PC-3 (cell line): ENCODE results near the gene CD44. TPM values are rescaled to one million over a fixed set of nuclear protein-coding genes. Genes with fewer than 3 reads are reported as not detected.
A peak's percentile ranks its signal among the peaks of the same experiment; 100 is the strongest.

Source experiments
- ATAC-seq: fragments of 200-7000 bp; cut with Tn5 transposase; 2 replicates; pipeline ENCODE4 v1.9.1; 2020; ENCODE audit warnings: mild to moderate bottlenecking, moderate library complexity
- BruUV-seq: library from RNA; stranded (reverse); fragments of 400-500 nt; replicated peaks from 2 replicates; lab custom pipeline; 2021; lab: Mats Ljungman, UMichigan
- CTCF ChIA-PET: fragments of 300-600 bp; sonication (Branson Sonifier 250); formaldehyde crosslinking; loops from one replicate; lab custom pipeline; 2022; ENCODE audit warnings: antibody characterized with exemption; lab: Charles Lee
- POLR2A ChIA-PET: fragments of 300-600 bp; sonication (Branson Sonifier 250); formaldehyde crosslinking; loops from one replicate; lab custom pipeline; 2022; ENCODE audit warnings: antibody characterized with exemption; ENCODE audit not compliant: unreplicated experiment; lab: Charles Lee
- DNase-seq: peaks from one replicate; pipeline ENCODE4 v3.0.0-alpha.2; 2015
- H2AFZ ChIP-seq: fragments of 300-600 bp; sonication (generic); 2 replicates; pipeline ENCODE4 v1.6.0; 2016; ENCODE audit warnings: antibody characterized with exemption, low read length
- H3F3A ChIP-seq: fragments of 300-600 bp; sonication (generic); one replicate; pipeline ENCODE4 v1.6.0; 2017; ENCODE audit warnings: antibody characterized with exemption, low read length, control low read depth, mild to moderate bottlenecking; ENCODE audit not compliant: unreplicated experiment
- H3K27ac ChIP-seq: fragments of 300-600 bp; sonication (generic); 2 replicates; pipeline ENCODE4 v1.5.1; 2016; ENCODE audit warnings: mild to moderate bottlenecking, low read length
- H3K27me3 ChIP-seq: fragments of 300-600 bp; sonication (generic); 2 replicates; pipeline ENCODE4 v1.6.1; 2016; ENCODE audit warnings: low read length, mixed read lengths
- H3K36me3 ChIP-seq: fragments of 300-600 bp; sonication (generic); 2 replicates; pipeline ENCODE4 v1.6.1; 2016; ENCODE audit warnings: low read depth, mixed run types, low read length, mixed read lengths
- H3K4me1 ChIP-seq: fragments of 300-600 bp; sonication (generic); 2 replicates; pipeline ENCODE4 v1.5.1; 2016; ENCODE audit warnings: low read length; ENCODE audit not compliant: insufficient read depth
- H3K4me2 ChIP-seq: fragments of 300-600 bp; sonication (generic); 2 replicates; pipeline ENCODE4 v1.6.0; 2016; ENCODE audit warnings: low read length
- H3K4me3 ChIP-seq: fragments of 300-600 bp; sonication (generic); 2 replicates; pipeline ENCODE4 v1.5.1; 2016; ENCODE audit warnings: mild to moderate bottlenecking, low read length, mixed read lengths
- H3K79me2 ChIP-seq: fragments of 300-600 bp; sonication (generic); 2 replicates; pipeline ENCODE4 v1.6.1; 2017; ENCODE audit warnings: low read length, mixed read lengths
- H3K9ac ChIP-seq: fragments of 300-600 bp; sonication (generic); 2 replicates; pipeline ENCODE4 v1.6.0; 2016; ENCODE audit warnings: mild to moderate bottlenecking, low read length
- H3K9me2 ChIP-seq: fragments of 300-600 bp; sonication (generic); replicated peaks from 2 replicates; pipeline ENCODE4 v1.6.1; 2016; ENCODE audit warnings: mixed run types, low read length, mixed read lengths
- H3K9me3 ChIP-seq: fragments of 300-600 bp; sonication (generic); 2 replicates; pipeline ENCODE4 v1.6.1; 2016; ENCODE audit warnings: low read length, mixed read lengths
- H4K20me1 ChIP-seq: fragments of 300-600 bp; sonication (generic); 2 replicates; pipeline ENCODE4 v1.6.1; 2016; ENCODE audit warnings: low read length, mixed read lengths
- EZH2 ChIP-seq: fragments of 300-600 bp; sonication (generic); IDR thresholded peaks from one replicate; pipeline ENCODE4 v1.6.1; 2017; ENCODE audit warnings: antibody characterized with exemption, mild to moderate bottlenecking, low read length; ENCODE audit not compliant: unreplicated experiment
- EZH2phosphoT487 ChIP-seq: fragments of 300-600 bp; sonication (generic); IDR thresholded peaks from 2 replicates; pipeline ENCODE4 v1.6.1; 2018; ENCODE audit warnings: mild to moderate bottlenecking, antibody characterized with exemption, low read length, borderline replicate concordance
- intact Hi-C: fragments of 100-400 bp; cut with micrococcal nuclease; formaldehyde crosslinking; loops from 2 replicates; pipeline ENCODE4 v1.9.0; 2023
- total RNA-seq: library from RNA; depleted of rRNA; stranded (reverse); fragments of >200 nt; gene quantifications from 2 replicates; pipeline ENCODE4 v1.2.3, GENCODE V29; 2014
- TF ChIP-seq, protein P1 (sequence below): fragments of 300-600 bp; sonication (generic); conservative IDR thresholded peaks from 2 replicates; pipeline ENCODE4 v1.5.1; 2017; ENCODE audit warnings: antibody characterized with exemption, low read depth, mild to moderate bottlenecking, low read length

Gene CD44
- total RNA-seq, 1 experiment from 2014 or later, result 181 TPM

DNA sequence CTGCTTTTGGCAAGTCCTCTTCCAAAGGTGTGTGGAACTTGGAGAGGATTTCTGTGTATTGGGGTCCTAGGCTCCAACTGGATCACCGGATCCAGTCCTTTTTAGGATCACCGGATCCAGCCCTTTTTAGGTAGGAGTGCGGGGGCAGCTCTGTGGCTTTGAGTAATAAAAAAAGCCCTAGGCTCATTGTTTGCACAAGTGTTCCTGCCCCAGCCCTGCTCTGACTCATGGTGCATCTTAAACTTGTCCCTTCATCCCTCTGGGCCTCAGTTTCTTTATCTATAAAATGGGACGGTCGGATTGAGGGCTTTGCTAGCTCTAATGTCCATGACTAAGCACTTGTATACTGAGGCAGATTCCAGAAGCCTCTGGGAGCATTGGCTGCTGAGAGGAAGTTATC is 22.7 kb upstream of the CD44 start:
- Histone ChIP-seq H2AFZ (no peak overlapping the region), H3K4me2 (peak overlapping the region; percentile 35), H3K27me3 (no peaks in the 10 kb centered on the region), H3K9ac (no peak overlapping the region), H3K36me3 (no peaks in the 10 kb centered on the region), H3K27ac (no peak overlapping the region), H3K4me3 (no peak overlapping the region), H3F3A (no peaks in the 10 kb centered on the region), H3K9me2 (no peaks in the 10 kb centered on the region), H3K4me1 (peaks cover 43% of the 10 kb centered on the region), H3K79me2 (no peaks in the 10 kb centered on the region), H3K9me3 (no peaks in the 10 kb centered on the region), H4K20me1 (no peaks in the 10 kb centered on the region)
- peak; percentile 39 for ATAC-seq
- DNase-seq, result peak; percentile 75
- TF ChIP-seq EZH2phosphoT487 (no peak), EZH2 (no peak)
- TF ChIP-seq, protein P1, sequence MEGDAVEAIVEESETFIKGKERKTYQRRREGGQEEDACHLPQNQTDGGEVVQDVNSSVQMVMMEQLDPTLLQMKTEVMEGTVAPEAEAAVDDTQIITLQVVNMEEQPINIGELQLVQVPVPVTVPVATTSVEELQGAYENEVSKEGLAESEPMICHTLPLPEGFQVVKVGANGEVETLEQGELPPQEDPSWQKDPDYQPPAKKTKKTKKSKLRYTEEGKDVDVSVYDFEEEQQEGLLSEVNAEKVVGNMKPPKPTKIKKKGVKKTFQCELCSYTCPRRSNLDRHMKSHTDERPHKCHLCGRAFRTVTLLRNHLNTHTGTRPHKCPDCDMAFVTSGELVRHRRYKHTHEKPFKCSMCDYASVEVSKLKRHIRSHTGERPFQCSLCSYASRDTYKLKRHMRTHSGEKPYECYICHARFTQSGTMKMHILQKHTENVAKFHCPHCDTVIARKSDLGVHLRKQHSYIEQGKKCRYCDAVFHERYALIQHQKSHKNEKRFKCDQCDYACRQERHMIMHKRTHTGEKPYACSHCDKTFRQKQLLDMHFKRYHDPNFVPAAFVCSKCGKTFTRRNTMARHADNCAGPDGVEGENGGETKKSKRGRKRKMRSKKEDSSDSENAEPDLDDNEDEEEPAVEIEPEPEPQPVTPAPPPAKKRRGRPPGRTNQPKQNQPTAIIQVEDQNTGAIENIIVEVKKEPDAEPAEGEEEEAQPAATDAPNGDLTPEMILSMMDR, result no peak
- POLR2A ChIA-PET, result no interaction called here
- BruUV-seq, result no TSS peak
- intact Hi-C loops, result no loop called here
- CTCF ChIA-PET, result no interaction called here

DNA sequence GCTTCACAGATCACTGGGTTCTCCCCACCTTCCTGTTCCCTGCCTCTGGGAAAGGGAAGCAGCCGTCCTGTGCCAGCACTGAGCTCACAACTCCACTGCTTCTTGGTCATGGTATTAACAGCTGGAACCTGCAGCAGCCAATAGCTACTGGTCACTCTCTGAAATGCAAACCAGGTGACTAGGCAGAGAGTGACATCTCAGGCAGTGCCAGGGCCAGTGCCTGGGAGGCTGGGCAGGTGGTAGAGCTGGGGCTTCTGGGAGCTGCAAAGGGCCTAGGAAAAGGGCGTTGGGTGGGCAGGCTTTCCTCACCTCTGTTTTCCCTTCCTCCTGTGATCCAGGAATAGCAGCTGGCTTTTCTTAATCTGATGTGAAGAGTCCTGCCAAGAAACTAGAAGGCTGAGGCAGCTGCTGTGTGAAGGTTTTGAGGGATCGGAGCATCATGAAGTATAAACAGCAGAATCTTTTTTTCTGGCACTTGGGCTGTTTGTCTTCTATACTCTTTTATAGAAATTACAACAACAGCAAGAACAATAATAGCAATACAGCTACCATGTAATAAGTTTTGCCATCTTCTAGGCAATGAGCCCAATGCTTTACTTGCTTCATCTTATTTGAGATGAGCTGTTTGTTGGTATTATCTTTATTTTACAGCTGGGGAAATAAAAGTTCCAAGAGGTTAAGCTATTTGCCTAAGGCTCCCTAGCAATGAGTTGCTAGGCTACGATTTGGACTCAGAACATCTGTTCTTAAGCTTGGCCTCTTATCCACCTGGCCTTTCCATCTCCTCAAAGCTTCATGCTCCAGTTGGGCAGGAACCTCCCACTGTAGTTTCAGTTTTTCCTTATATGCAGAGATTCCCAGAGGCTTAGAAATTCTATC is 22.0 kb upstream of the CD44 start:
- no peaks in the 10 kb centered on the region for H3K36me3 ChIP-seq
- H3K4me3 ChIP-seq, result no peak overlapping the region
- no peaks in the 10 kb centered on the region for H3K9me2 ChIP-seq
- BruUV-seq, result no TSS peak
- CTCF ChIA-PET, result no interaction called here
- intact Hi-C loops, result no loop called here
- H3K27me3 ChIP-seq, result no peaks in the 10 kb centered on the region
- peaks cover 35% of the 10 kb centered on the region for H3K4me1 ChIP-seq
- TF ChIP-seq EZH2phosphoT487 (no peak), EZH2 (no peak)
- TF ChIP-seq, protein P1, result no peak
- POLR2A ChIA-PET, result interaction anchor here (0.5 kb wide), 1 partner anchor 33 kb away, joined by 4 read pairs; no protein-coding TSS in a partner anchor
- no peak; the same call in 1 of the 2 replicates for ATAC-seq
- no peak overlapping the region for H3K4me2 ChIP-seq
- no peaks in the 10 kb centered on the region for H3F3A ChIP-seq
- H3K79me2 ChIP-seq, result no peaks in the 10 kb centered on the region
- H3K27ac ChIP-seq, result no peak overlapping the region
- no peak overlapping the region for H3K9ac ChIP-seq
- no peaks in the 10 kb centered on the region for H4K20me1 ChIP-seq
- H3K9me3 ChIP-seq, result no peaks in the 10 kb centered on the region
- H2AFZ ChIP-seq, result no peak overlapping the region
- DNase-seq, result no peak

DNA sequence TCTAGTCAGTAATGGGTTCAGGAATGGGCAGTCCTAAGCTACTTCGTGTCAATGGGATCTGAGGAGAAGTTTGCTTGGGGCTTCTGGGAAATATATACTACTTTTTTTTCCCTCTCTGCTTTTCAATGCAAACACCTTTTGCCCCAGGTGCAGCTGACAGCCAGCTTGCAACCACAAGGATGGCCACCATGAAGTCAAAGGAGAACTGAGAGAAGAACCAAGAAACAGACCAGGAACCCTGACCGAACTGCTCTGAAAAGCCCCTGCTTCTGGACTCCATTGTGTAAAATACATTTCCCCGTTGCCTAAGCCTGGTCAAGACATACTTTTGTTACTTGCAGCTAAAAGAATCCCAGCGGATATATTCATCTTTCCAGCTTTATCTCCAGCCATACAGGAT is 20.1 kb upstream of the CD44 start:
- CTCF ChIA-PET, result no interaction called here
- no peak for TF ChIP-seq EZH2phosphoT487
- Histone ChIP-seq H3K79me2 (no peaks in the 10 kb centered on the region), H3K36me3 (no peaks in the 10 kb centered on the region), H3F3A (no peaks in the 10 kb centered on the region), H3K9ac (no peak overlapping the region), H3K27me3 (no peaks in the 10 kb centered on the region), H3K4me1 (peaks cover 23% of the 10 kb centered on the region), H3K4me2 (no peak overlapping the region), H2AFZ (no peak overlapping the region), H3K4me3 (no peak overlapping the region), H3K9me3 (no peaks in the 10 kb centered on the region), H3K27ac (no peak overlapping the region), H3K9me2 (no peaks in the 10 kb centered on the region), H4K20me1 (no peaks in the 10 kb centered on the region)
- ATAC-seq (no peak), DNase-seq (no peak)
- intact Hi-C loops, result no loop called here
- BruUV-seq, result no TSS peak
- POLR2A ChIA-PET, result no interaction called here
